Uterine smooth muscle cell (primary cell): ENCODE measurements around the gene CEP89. TPM values are rescaled to one million over a fixed set of nuclear protein-coding genes. Genes with fewer than 3 reads are reported as not detected.

Experiments
- total RNA-seq: library from RNA; depleted of rRNA; stranded (reverse); fragments of >200 nt; gene quantifications from 2 replicates; pipeline ENCODE4 v1.2.3, GENCODE V29; 2014

The CEP89 gene
- total RNA-seq: 13.5 and 14.0 TPM in 2 replicates

DNA sequence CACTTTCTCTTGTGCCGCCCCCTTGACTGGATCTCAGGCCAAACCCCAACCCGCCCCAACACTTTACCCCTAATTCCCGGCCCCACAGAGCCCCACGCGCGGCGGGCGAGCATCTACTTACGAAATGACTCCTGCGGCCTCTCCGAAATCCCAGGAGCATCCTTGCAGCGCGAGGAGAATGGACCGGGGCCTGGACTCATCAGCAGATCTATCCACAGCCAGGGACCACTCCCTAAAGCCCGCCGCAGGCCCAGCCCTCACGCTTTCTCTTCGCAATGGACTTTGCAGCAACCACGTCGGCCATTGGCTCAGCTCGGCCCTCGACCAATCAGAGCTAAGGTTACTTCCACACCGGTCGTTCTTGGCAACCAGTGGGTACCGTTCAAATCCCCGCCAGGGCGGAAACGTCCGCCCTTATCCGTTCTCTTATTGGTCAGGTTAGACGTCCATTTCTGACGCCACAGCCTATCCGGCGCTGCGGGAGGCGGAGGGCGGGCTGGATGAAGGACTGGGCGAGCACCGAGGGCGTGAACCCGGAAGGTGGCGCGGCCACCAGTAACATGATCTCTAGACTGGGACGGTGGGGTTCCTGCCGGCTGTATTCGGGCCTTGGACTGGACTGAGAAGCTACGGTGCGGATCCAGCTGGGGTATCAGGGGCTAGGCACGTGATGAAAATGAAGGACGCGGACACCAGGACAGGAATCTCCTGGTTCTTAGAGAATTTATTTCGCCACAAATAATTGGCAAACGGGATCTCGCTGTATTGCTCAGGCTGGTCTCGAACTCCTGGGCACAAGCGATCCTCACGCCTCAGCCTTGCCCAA lies at the start of gene CEP89, which contains the start of gene FAAP24:
Gene CEP89, minus strand, starts transcription at position 244 of the 826 bp plus-strand sequence. Its CDS starts 84 bp downstream, at position 160.
Gene FAAP24, plus strand, starts transcription at position 528 of the 826 bp plus-strand sequence. CDS start 955 bp downstream, outside the sequence.

GRCh38 chr19:32869369-32869965 lies 102.3 kb downstream of the CEP89 start, which contains the start of gene SLC7A9:
TSS of gene SLC7A9 (minus strand) at chr19:32869767. CDS start at chr19:32868534, 1,233 bp downstream.

Other genes with a start within 250 kb of the CEP89 start
- gene SLC7A9, start 102.2 kb downstream of the CEP89 start, total RNA-seq: 0.25 TPM in 1 of 2 replicates, not detected in the other
- gene FAAP24, start 284 bp upstream of the CEP89 start, total RNA-seq: 1.9 and 3.0 TPM in 2 replicates
- 2.0 and 3.5 TPM in 2 replicates for gene RHPN2, start 92.9 kb upstream of the CEP89 start, total RNA-seq
- gene GPATCH1, start 109.2 kb upstream of the CEP89 start, total RNA-seq: 7.1 and 7.7 TPM in 2 replicates
- gene WDR88, start 160.2 kb upstream of the CEP89 start, total RNA-seq: not detected in 2 replicates
- 22.6 and 35.2 TPM in 2 replicates for gene LRP3, start 222.4 kb upstream of the CEP89 start, total RNA-seq